Non-pigmented ciliary epithelial cell (primary cell): Measurements from ENCODE around the gene ZNF462.

Source experiments
- DNase-seq: peaks from one replicate; pipeline ENCODE4 v3.0.0-alpha.2; 2010; ENCODE audit warnings: low read depth

Gene ZNF462

DNA sequence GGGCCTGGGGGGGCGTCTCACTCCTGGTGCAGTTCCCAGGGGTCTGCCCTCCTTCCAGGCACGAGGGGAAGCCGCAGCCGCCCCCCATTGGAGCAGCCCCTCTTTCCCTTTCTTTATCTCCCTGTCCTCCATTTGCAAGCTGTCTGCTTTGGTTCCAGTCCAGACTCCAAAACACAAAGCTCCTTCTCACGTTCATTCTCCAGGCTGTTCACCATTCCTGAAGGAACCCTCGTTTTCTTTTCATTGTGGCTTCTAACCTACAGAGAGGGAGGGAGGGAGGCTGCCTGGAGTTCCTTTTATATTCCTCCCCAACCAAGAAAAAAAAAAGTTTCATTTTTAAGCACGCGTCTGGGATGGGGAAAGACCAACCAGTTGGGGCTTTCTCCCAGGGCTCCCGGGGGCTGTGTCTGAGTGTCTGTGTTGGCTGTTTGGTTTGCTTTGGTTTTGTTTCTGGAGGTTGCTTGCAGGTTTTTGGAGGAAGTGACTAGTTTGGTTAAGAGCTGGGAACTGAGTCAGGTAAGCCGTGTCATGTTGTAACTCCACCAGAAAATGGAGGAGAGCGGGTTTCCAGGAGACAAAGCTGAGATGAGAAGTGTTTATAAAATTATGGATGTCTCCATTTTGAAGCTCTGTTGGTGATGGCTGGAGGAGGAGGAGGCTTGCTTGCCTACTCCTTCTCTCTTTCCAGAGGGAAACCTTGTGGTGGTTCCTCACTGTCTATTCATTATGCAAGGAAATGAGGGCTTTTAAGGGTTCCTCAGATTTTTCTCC, 1.6 kb downstream of the ZNF462 start:
- no peak for DNase-seq

DNA sequence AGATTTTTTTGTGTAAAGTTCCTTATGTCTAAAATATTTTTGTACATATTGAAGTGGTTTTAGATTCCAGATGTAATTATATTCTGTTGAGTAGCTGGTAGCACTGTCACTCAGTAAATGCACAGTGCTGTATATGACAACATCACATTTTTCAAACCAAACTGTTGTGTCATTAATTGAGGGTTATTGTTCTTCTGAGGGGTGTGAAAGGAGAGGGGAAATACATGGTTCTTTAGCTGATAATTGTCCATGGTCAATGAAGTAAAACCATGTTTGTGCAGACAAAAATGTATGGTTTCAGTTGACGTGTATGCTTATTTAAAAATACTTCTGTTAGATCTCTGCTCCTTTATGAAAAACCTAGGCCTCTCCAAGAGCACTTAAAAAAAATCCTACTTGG, 3.3 kb downstream of the ZNF462 start:
- no peak for DNase-seq

DNA sequence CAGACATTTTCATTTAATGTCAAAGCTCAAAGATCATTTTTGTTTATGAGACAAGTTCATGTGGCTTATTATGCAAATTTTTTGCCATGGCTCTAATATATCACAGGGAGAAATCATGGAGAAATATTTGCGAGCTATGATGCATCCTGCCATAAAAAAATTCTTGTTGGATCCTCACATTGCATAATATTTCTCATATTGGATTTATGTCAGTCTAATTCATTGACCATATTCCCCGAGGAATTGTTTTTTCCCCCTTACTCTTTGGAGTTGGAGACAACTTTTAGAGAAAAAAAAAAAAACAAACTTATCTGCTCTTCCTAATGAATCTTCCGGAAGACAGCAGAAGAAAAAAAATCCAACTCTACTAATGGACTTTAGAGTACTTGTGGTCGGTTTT, 4.3 kb downstream of the ZNF462 start:
- no peak for DNase-seq

DNA sequence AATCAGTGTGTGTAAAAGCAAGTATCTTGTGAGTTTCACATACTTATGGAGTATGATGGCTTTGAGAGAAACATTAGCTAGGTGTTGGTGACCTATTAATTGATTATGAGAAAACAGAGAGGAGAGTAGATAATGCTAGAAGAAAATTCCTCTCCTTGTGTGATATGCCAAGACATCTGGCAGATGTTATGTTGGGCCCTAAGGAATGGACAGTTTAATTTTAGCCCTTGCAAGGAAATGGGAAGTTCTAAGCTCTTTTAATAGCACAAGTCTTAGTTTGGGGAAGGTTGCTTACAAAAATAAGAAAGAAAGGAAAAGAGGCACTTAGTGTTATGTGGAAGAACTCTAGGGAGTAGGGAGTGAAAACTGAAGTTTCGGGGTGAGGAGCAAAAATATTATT, 5.1 kb downstream of the ZNF462 start:
- no peak for DNase-seq

DNA sequence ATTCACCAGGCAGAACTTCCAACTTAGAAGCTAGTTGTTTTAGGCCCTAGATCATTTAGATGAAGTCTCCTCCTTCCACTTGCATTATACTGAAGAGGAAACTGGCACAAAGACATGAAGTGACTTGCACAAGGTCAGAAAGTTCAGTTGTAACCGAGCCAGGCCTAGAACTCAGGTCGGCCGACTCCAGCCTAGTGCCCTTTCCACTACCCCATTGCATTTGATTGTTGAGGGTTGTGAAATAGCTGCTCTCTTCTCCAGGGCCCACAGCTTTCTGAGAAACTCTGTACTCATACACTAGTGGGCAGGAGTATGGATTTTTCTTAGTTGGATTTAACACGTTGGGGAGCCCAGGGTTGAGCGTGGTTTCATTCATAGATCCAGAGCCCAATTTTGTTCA, 5.6 kb downstream of the ZNF462 start:
- no peak for DNase-seq

DNA sequence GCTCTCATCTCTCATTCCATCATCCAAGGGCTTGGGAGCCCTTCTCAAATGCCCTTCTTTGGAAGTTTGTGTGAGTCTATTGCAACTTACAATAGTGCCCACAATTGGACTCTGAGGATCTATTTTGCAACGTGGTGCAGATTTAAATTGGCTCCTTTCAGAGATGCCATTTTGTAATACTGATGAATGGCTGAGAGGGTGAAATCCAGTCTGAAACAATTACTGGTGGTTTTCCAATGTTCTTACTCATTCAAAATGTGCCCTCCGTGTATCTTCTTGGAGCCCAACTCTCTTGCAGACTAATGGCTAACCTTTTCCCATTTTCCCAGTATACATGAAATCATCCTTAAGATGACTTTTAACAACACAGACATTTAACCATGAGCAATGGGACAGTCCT, 6.1 kb downstream of the ZNF462 start:
- DNase-seq = no peak

DNA sequence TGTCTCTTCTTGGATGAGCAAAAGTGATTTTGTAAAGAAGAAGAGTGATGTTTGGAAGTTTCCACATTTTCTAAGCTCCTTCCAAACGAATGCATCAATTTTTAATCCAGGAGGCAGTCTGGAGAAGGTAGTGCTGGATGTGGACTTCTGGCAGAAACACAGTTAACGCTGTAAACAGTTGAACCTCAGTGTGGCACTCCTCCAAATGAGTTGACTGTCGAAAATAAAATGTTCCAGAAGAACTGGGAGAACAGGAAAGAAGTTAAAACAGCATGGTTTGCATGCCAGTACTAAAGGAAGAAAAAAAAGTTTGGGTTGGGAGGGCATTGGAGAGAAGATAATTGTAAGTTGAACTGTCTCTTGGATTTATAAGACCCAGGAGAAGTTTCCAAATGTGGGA, 6.5 kb downstream of the ZNF462 start:
- DNase-seq = no peak

DNA sequence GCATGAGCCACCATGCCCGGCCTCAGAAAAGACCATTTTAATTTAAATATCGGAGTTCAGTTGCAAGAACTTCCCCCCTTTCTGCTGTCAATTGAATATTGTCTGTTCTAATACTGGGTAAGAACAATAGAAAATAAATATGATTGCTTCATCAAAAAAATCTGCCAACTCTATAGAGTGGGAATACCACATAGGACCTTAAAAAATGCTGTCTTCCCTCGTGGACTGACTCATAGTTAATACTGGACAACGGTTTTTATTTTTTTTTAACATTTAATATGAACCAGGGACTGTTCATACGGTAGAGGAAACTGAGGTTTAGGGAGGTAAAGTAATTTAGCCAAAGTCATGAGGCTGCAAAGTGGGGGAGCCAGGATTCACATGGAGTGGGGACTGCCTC, 9.7 kb downstream of the ZNF462 start:
- no peak for DNase-seq

DNA sequence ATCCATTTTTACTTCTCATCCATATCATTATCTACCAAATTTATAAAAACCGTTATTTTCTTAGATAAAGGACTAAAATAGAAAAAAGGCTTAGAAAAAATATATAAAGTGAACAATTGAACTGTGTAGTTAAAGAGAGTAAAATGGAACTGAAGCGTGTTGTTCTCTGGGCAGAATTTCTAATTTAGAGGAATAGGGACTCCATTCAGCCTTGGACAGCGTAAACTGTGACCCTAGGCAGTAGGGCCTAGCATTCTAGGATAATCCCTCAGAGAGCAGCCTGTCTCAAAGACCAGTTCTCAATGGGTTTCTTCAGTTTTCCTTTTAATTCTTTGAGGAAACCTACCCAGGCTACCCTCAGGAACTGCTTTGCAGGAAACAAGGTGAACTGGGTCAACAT, 11.1 kb downstream of the ZNF462 start:
- DNase-seq = no peak

DNA sequence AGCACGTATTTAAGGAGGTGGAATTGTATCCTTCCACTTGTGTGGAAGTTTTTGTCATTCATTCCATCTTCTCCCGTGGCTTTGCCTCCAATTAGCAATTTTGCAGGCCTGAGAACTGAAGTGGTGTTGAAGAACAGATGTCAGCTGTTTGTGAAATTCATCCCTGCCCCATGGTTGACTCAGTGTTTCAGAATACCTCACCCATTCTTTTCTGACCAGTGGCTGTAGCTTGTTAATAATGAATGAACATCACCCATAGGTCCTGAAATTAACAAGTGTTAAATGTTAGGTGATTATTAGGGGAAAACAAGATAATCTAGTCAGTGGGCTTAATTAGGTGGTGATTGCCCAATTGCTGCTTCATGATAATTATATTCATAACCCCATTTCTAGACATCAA, 11.7 kb downstream of the ZNF462 start:
- no peak for DNase-seq

DNA sequence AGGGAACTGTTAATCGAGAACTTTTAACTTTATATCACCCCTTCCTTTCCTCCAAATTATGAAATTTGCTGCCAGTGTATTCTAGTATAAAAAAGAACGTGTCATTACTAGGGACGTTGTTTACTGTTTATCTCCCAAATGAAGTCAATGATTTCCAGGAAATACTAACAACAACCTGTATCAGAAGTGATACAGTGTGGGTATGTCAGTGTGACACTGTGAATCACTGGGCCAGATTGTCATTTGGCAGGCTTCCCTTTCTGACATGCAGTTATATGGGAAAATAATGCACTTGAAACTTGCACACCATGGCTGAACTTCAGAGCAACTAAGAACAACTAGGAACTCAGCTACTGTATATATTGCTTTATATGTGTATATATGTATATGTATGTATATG, 12.6 kb downstream of the ZNF462 start:
- DNase-seq = no peak

DNA sequence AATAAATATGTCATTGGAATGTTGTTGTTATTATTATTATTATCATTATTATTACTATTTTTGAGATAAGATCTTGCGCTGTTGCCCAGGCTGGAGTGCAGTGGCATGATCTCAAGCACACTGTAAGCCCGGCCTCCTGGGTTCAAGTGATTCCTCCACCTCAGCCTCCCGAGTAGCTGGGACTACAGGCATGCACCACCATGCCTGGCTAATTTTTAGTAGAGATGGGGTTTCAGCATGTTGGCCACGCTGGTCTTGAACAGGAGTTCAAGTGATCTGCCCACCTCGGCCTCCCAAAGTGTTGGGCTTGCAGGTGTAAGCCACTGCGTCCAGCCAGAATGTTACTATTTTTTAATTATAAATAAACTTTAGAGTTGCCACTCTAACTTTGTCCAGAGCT, 14.4 kb downstream of the ZNF462 start:
- no peak for DNase-seq

DNA sequence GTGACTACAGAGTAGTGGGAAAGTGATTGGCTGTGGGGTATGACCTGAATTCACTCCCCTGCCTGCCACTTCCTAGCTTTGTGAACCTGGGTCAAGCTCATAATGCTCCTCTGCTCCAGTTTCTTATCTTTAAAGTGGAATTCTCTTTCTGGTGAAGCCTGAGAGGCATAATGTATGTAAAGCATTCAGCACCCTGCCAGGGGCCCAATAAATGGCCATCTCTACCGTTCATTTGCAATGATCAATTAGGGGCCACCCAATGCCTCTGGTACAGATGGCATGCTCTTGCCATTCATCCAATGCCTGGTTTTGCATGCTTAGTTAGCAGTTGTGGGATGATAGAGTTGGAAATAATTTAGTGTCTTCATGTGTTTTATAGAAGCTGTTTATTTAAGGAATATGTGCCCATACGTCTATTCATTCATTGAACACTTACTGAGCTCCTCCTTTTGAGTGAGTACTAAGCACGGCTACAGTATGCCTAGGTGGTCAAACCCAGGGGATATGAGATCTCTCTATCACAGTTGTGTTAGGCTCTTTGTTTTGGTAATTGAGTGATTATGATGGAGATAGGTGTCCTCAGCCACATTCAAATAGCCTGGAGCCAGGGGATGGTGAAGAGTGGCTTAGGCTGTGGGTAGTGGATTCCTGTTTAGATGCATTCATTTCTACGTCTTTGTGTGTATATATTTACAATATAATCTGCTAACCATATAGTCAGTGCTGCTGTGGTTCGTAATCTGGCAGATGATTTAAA, 15.3 kb downstream of the ZNF462 start:
- no peak for DNase-seq

DNA sequence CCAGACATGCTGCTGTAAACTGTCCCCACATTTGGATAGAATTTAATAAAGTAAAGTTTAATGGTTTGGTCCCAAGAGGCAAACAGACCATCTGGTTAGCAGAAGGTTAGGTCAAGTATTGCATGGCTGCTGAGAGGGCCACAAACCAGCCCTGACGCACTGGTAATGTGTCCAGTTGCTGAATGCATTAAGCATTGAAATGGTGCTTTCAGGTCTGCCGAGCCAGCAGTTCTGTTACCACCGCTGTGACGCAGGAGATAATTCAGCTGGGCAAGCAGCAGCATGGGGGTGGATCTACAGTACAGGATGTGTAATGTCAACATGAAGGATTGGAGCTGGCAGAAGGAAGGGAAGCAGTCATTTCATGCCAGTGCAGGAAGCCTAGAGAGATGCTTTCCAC, 16.0 kb downstream of the ZNF462 start:
- DNase-seq = peak; percentile 72

DNA sequence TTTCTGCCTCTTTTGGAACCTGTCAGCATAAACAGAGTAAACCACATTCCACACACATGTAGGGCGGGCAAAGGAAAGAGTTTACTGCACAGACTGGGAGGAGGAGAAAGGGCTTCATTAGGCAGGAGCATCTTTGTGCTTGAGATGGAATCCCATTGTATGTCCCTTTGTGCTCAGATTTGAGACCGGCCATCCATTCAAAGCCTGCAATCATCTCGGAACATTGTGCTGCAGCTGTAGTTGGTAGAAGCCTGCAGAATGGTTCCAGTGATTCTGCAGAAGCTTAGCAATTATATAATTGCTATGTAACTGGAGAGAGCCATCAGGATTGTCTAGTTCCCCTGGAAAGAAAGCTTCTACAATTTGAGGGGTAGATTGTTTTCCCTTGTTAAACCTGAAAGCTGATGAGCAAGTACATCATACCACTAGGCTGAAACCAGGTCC, 16.5 kb downstream of the ZNF462 start:
- no peak for DNase-seq

DNA sequence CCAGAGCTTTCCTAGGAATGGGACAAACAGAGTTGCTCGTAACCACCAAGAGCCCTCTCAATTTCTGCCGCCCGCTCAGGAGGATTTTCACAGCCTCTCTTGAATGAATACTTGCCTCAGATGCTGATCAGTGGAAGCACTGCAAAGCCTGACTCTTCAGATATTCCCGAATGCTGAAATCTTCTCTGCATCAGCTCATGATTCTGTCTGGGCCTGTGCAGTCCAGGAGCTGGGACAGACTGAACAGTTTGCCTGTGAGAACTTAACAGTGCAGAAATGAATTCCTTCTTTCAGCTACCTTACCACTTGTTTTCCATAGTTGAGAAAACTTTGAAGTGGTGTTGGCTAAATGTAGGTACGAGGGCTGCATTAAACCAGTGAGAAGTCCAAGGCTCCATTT, 17.1 kb downstream of the ZNF462 start:
- no peak for DNase-seq

DNA sequence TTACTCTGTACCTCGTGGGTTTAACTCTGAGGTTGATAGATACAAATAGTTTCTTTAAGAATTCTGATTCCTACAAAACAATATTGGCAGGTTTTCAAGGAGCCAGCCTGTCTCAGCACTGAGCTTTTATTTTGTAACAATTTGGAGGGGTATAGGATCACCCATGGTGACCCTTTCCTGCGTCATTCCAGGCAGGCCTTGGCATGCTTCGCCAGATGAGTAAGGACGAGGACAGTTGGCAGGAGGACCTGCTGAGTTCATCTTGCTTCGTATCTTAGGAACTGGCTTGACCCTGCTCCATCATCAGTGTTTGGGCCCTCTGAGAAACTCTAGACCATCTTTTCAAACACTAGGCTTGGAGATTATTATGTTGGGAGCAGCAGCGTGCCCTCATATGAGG, 17.9 kb downstream of the ZNF462 start:
- DNase-seq = no peak

DNA sequence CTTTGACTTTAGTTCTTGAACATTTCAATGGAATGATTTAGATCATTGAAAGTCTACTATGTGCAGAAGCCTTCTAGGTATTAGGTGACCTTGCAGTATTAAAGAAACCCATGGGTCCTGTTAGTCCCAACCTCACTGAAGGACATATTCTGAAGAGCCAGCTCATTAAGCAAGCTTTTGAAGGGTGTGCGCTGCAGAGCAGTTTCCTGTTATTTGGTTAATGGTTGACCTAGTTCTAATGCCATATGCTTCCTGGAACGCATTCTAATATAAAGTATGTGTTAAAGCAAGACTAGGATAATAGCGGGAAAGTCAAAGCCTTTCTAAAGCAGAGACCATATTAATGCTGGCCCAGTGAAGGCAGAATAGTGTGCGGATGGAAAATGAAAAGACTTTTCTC, 20.1 kb downstream of the ZNF462 start:
- DNase-seq = no peak

DNA sequence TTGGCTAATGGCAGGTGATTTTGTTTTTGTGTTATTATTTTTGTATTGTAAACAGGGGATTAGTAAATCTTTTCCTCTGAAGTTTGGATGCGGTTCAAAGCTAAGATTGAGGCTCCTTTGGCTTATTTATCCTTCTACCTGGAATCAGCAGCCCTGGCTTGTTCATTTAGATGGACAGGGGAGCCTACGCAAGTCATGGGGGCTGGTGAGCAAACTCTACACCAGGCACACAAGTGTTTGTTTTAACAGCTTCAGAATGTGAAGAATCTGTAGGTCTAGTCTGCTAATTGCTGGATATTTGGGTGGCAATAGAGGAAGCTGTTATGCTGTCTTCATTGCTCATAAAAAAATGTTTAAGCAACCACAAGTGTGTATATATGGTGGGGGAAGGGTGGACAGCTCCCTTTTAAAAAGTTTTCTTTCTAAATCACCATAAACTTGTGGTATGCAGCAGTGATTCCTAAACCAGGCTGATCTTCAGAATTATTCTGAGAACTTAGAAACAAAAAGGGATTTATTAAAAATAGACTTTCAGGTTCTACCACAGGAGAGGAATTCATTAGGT, 20.7 kb downstream of the ZNF462 start:
- DNase-seq = no peak

DNA sequence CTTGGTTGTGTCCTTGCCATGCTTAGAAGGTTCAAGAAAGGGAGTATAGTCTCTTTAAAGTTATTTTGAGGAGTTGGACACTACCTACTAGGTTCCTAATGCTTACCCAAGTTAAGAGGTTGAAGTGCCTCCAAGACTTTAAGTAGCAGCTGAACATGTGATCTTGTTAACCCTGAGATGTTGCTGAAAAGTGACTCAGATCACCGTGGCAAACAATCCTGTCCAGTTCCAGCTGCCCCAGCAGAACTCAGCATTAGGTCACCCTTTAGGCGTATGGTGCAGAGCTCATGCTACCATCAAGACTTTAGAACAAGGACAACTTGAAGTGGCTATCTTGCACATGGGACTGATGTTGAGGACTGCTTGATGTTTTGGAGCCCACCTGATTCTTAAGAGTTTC, 22.5 kb downstream of the ZNF462 start:
- DNase-seq = no peak

DNA sequence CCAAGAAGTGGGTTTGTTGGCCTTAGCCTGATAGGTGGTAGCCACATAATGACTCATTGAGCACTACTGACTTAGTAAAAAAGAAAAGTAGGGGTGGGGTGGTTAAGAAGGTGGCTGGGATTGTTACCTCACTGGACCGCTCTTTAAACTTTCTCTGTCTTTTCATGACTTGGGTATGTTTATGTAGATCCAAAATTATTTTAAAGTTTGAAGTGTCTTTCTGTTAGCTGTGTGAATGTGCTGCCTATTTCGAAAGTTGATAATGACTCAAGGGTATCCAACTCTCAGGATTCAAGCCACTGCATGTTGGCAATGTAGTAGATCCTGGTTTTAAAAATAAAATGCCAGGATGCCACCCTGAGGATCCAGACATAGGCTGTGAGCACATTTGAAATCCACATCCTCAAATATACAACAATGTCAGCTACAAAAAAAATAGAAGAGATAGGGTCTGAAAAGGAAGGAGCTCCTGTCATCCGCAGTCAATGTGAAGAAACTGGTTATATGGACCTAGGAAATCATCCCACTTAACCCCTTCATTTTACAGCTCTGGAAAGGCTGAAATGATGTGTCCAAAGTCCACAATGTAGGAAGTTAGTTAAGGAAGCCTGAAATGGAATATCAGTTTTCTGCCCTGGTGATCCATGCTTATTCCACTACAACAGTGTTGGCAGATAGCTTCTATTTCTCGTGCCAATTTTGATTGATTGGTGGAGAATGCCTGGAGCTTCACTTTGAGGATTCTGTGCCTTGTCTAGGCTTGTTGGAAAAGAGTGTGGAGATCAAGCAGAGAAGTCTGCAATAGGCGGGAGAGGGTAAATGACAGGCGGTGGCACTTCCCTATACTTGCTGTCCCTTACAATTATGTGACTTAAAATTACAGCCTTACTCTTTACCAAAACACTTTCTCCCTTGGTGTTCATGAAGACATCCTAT, 23.4 kb downstream of the ZNF462 start:
- DNase-seq = no peak

DNA sequence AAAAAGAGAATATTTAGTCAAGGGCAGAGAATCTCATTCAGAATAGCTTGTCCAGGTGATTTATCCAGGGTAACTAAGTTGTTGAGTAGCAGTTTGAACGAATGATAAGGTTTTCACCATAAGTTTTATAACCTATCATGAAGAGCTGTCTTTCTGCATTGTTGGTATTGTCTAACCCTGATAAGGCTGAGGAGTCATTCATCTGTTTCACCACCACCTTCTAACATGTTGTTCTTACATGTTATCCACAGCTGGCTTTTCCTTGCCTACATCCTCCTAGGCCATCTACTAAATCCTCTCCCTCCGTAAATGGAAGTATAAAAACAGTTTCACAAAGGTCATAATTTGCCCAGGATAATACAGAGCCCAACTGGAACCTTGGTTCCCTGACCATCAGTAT, 24.1 kb downstream of the ZNF462 start:
- no peak for DNase-seq
